ENCODE results near the gene EDC4. TPM values are rescaled to one million over a fixed set of nuclear protein-coding genes. Genes with fewer than 3 reads are reported as not detected.

Gene EDC4
- total and polyA plus RNA-seq, 8 donors, result 22.0 to 141 (median 42.0) TPM

DNA sequence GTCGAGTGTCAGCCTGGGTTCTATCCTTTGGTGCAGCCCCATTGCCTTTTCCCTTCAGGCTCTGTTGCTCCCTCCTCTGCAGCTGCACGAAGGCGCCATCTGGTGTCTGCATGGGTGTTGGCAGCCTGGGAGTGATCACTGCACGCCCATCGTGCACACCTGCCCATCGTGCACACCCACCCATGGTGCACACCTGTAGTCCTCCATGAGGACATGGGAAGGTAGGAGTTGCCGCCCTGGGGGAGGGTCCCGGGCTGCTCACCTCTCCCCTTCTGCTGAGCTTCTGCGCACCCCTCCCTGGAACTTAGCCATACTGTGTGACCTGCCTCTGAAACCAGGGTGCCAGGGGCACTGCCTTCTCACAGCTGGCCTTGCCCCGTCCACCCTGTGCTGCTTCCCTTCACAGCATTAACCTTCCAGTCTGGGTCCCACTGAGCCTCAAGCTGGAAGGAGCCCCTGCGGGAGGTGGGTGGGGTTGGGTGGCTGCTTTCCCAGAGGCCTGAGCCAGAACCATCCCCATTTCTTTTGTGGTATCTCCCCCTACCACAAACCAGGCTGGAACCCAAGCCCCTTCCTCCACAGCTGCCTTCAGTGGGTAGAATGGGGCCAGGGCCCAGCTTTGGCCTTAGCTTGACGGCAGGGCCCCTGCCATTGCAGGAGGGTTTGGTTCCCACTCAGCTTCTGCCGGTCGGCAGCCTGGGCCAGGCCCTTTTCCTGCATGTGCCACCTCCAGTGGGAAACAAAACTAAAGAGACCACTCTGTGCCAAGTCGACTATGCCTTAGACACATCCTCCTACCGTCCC is 55.9 kb downstream of the EDC4 start:
- WGBS, 5 donors, result 48 to 54% (median 50%) methylated on average over 11 to 16 of the region's 16 CpGs
- no peak overlapping the region for H3K27ac ChIP-seq
- no peak overlapping the region for H3K4me3 ChIP-seq
- H3K4me1 ChIP-seq, result peaks cover 12 to 24% (median 14%) of the 10 kb centered on the region in 4 donors
- H3K9me3 ChIP-seq, result no peaks in the 10 kb centered on the region
- peaks cover 12 to 80% (median 66%) of the 10 kb centered on the region in 4 donors for H3K36me3 ChIP-seq
- no peaks in the 10 kb centered on the region for H3K27me3 ChIP-seq
- peak; percentile 76 to 88 for DNase-seq
- TF ChIP-seq POLR2AphosphoS5 (IDR thresholded peaks at IDR 0.05), result peak in 1 of 3 donors; percentile 69
- TF ChIP-seq, protein P1, sequence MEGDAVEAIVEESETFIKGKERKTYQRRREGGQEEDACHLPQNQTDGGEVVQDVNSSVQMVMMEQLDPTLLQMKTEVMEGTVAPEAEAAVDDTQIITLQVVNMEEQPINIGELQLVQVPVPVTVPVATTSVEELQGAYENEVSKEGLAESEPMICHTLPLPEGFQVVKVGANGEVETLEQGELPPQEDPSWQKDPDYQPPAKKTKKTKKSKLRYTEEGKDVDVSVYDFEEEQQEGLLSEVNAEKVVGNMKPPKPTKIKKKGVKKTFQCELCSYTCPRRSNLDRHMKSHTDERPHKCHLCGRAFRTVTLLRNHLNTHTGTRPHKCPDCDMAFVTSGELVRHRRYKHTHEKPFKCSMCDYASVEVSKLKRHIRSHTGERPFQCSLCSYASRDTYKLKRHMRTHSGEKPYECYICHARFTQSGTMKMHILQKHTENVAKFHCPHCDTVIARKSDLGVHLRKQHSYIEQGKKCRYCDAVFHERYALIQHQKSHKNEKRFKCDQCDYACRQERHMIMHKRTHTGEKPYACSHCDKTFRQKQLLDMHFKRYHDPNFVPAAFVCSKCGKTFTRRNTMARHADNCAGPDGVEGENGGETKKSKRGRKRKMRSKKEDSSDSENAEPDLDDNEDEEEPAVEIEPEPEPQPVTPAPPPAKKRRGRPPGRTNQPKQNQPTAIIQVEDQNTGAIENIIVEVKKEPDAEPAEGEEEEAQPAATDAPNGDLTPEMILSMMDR (IDR thresholded peaks at IDR 0.05), result peak in 5 of 7 experiments; percentile 71 to 90 (median 80)
- no peak for TF ChIP-seq EP300 (IDR thresholded peaks at IDR 0.05)
- no peak for TF ChIP-seq POLR2A (IDR thresholded peaks at IDR 0.05)
- intact Hi-C loops (cut with DNase I; ENCODE audit: low total_unique reads), result loop anchor here (5.0 kb wide), 1 partner anchor 46 kb away; the partner anchor contains the start of gene NRN1L

DNA sequence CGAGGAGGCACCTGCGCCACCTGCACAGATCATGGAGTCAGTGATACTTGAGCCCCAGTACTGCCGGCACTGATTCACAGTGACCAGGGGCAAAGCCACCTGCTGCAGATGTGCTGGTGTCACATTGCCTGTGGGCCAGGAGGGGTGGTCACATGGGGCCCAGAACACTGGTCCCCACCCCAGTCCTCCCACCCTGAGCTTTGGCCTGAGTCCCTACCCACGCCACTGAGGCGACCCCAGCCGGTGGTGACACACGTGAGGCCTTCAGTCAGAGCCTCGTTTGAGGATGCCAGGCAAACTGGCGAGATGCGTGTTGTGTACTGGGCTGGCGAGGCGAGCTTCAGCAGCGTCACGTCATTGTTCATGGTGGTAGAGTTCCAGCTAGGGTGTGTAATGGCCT is 57.3 kb downstream of the EDC4 start:
- intact Hi-C loops (cut with DNase I; ENCODE audit: low total_unique reads), result loop anchor here (10.0 kb wide), 1 partner anchor 105 kb away; no protein-coding TSS in a partner anchor
- peaks cover 15 to 88% (median 68%) of the 10 kb centered on the region in 4 donors for H3K36me3 ChIP-seq
- DNase-seq, result no peak
- no peaks in the 10 kb centered on the region for H3K9me3 ChIP-seq
- H3K27ac ChIP-seq, result no peak overlapping the region
- no peaks in the 10 kb centered on the region for H3K27me3 ChIP-seq
- peaks cover 23 to 34% (median 24%) of the 10 kb centered on the region in 4 donors for H3K4me1 ChIP-seq
- no peak overlapping the region for H3K4me3 ChIP-seq
- 91 to 99% (median 94%) methylated on average over 11 to 14 of the region's 14 CpGs for WGBS, 5 donors
- TF ChIP-seq POLR2A (IDR thresholded peaks at IDR 0.05) (no peak), POLR2AphosphoS5 (IDR thresholded peaks at IDR 0.05) (no peak), EP300 (IDR thresholded peaks at IDR 0.05) (no peak)
- TF ChIP-seq, protein P1 (IDR thresholded peaks at IDR 0.05), result no peak

DNA sequence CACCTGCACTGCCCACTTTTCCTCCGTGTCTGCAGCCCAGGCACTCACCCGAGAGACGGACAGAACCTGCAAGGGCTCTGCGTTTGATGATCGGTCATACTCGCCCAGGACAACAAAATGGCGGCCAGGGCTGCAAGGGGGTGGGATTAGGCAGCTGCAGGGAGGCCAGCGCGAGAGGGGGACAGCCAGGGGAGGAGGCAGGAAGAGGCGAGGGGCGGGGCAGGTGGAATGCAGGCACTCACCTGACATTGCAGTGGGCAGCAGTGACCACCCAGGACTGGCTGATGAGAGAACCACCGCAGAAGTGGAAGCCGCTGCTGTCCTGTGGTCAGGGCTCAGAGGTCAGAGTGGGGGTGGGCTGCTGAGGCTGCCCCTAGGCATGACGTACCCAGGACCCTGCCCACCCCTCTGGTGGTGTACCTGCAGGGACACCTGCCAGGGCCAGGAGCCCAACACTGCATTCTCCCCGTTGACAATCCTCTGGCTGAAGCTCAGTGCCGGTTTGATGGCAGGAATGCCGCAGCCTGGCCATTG is 57.9 kb downstream of the EDC4 start:
- H3K4me1 ChIP-seq, result peaks cover 23 to 32% (median 25%) of the 10 kb centered on the region in 4 donors
- intact Hi-C loops (cut with DNase I; ENCODE audit: low total_unique reads), result loop anchor here (10.0 kb wide), 1 partner anchor 106 kb away; no protein-coding TSS in a partner anchor
- no peaks in the 10 kb centered on the region for H3K27me3 ChIP-seq
- TF ChIP-seq POLR2A (IDR thresholded peaks at IDR 0.05) (no peak), POLR2AphosphoS5 (IDR thresholded peaks at IDR 0.05) (no peak), EP300 (IDR thresholded peaks at IDR 0.05) (no peak)
- TF ChIP-seq, protein P1 (IDR thresholded peaks at IDR 0.05), result no peak
- no peak overlapping the region for H3K4me3 ChIP-seq
- H3K9me3 ChIP-seq, result no peaks in the 10 kb centered on the region
- 93 to 95% (median 94%) methylated on average over 15 to 17 of the region's 17 CpGs for WGBS, 5 donors
- no peak overlapping the region for H3K27ac ChIP-seq
- no peak for DNase-seq
- peaks cover 15 to 84% (median 68%) of the 10 kb centered on the region in 4 donors for H3K36me3 ChIP-seq

Small RNA genes within 50 kb of the gene (small RNA-seq; reads per million reads assigned to genes)
- gene AC040162.2 (0 reads per million in 4 donors), gene NRN1L (0 reads per million in 4 donors)

Other genes with a start within 250 kb of the EDC4 start
- 10 to 100 TPM in 1 of 5 donors, 1 to 10 TPM in 2, under 1 TPM in 2; 0.18 to 28.1 (median 1.0) TPM for gene CARMIL2, start 227.9 kb upstream of the EDC4 start, total RNA-seq
- 1 to 10 TPM in 2 of 3 donors, under 1 TPM in 1; 0.46 to 2.4 (median 2.0) TPM for gene CARMIL2, start 227.9 kb upstream of the EDC4 start, polyA plus RNA-seq
- 10 to 100 TPM in 2 of 5 donors, 1 to 10 TPM in 2, under 1 TPM in 1; 0.87 to 30.3 (median 5.3) TPM for gene ACD, start 212.8 kb upstream of the EDC4 start, total RNA-seq
- gene ACD, start 212.8 kb upstream of the EDC4 start, polyA plus RNA-seq, result 10 to 100 TPM; 12.0 to 17.1 (median 16.2) TPM
- gene PARD6A, start 212.1 kb upstream of the EDC4 start, total RNA-seq, result 10 to 100 TPM in 3 of 5 donors, 1 to 10 TPM in 2; 1.1 to 56.7 (median 14.6) TPM
- 1 to 10 TPM; 3.5 to 7.2 (median 7.0) TPM for gene PARD6A, start 212.1 kb upstream of the EDC4 start, polyA plus RNA-seq
- gene ENKD1, start 206.3 kb upstream of the EDC4 start, total RNA-seq, result 100 to 1,000 TPM in 1 of 5 donors, 10 to 100 TPM in 2, 1 to 10 TPM in 2; 5.8 to 113 (median 10.4) TPM
- gene ENKD1, start 206.3 kb upstream of the EDC4 start, polyA plus RNA-seq, result 10 to 100 TPM; 19.7 to 31.5 (median 20.5) TPM
- gene C16orf86, start 206.2 kb upstream of the EDC4 start, total RNA-seq, result 10 to 100 TPM in 1 of 5 donors, 1 to 10 TPM in 1, not detected in 3; 3.5 to 83.0 TPM
- 1 to 10 TPM; 3.2 to 3.6 (median 3.4) TPM for gene C16orf86, start 206.2 kb upstream of the EDC4 start, polyA plus RNA-seq
- gene GFOD2, start 153.7 kb upstream of the EDC4 start, total RNA-seq, result 10 to 100 TPM in 4 of 5 donors, 1 to 10 TPM in 1; 7.6 to 87.5 (median 13.3) TPM
- 10 to 100 TPM in 1 of 3 donors, 1 to 10 TPM in 2; 8.6 to 13.4 (median 10.0) TPM for gene GFOD2, start 153.7 kb upstream of the EDC4 start, polyA plus RNA-seq
- 10 to 100 TPM in 3 of 5 donors, 1 to 10 TPM in 2; 7.8 to 37.3 (median 13.0) TPM for gene RANBP10, start 66.5 kb upstream of the EDC4 start, total RNA-seq
- 1 to 10 TPM; 2.9 to 6.9 (median 4.2) TPM for gene RANBP10, start 66.5 kb upstream of the EDC4 start, polyA plus RNA-seq
- 10 to 100 TPM in 1 of 5 donors, 1 to 10 TPM in 2, under 1 TPM in 1, not detected in 1; 0.45 to 25.7 (median 1.7) TPM for gene TSNAXIP1, start 66.2 kb upstream of the EDC4 start, total RNA-seq
- gene TSNAXIP1, start 66.2 kb upstream of the EDC4 start, polyA plus RNA-seq, result 1 to 10 TPM in 1 of 3 donors, under 1 TPM in 2; 0.46 to 1.2 (median 1.00) TPM
- gene THAP11, start 30.7 kb upstream of the EDC4 start, total RNA-seq, result 100 to 1,000 TPM in 1 of 5 donors, 10 to 100 TPM in 4; 12.5 to 109 (median 53.9) TPM
- gene THAP11, start 30.7 kb upstream of the EDC4 start, polyA plus RNA-seq, result 10 to 100 TPM; 15.8 to 25.7 (median 18.7) TPM
- gene NUTF2, start 26.1 kb upstream of the EDC4 start, total RNA-seq, result 10 to 100 TPM in 4 of 5 donors, 1 to 10 TPM in 1; 9.3 to 64.7 (median 25.7) TPM
- 100 to 1,000 TPM in 2 of 3 donors, 10 to 100 TPM in 1; 92.0 to 125 (median 112) TPM for gene NUTF2, start 26.1 kb upstream of the EDC4 start, polyA plus RNA-seq
- 10 to 100 TPM; 27.4 to 80.7 (median 71.0) TPM for gene CENPT, start 25.4 kb upstream of the EDC4 start, total RNA-seq
- gene CENPT, start 25.4 kb upstream of the EDC4 start, polyA plus RNA-seq, result 10 to 100 TPM; 36.8 to 64.8 (median 48.3) TPM
- not detected for gene NRN1L, start 11.8 kb downstream of the EDC4 start, total RNA-seq
- 1 to 10 TPM in 2 of 3 donors, not detected in 1; 2.0 to 2.7 TPM for gene NRN1L, start 11.8 kb downstream of the EDC4 start, polyA plus RNA-seq
- 10 to 100 TPM; 17.5 to 93.7 (median 26.1) TPM for gene PSKH1, start 20.2 kb downstream of the EDC4 start, total RNA-seq
- 10 to 100 TPM; 10.2 to 26.5 (median 13.4) TPM for gene PSKH1, start 20.2 kb downstream of the EDC4 start, polyA plus RNA-seq
- 10 to 100 TPM in 1 of 5 donors, 1 to 10 TPM in 2, under 1 TPM in 1, not detected in 1; 0.37 to 11.0 (median 4.0) TPM for gene CTRL, start 58.8 kb downstream of the EDC4 start, total RNA-seq
- gene CTRL, start 58.8 kb downstream of the EDC4 start, polyA plus RNA-seq, result 1 to 10 TPM in 2 of 3 donors, under 1 TPM in 1; 0.62 to 2.1 (median 1.3) TPM
- gene PSMB10, start 63.8 kb downstream of the EDC4 start, total RNA-seq, result 10 to 100 TPM; 22.8 to 85.8 (median 52.5) TPM
- gene PSMB10, start 63.8 kb downstream of the EDC4 start, polyA plus RNA-seq, result 100 to 1,000 TPM; 128 to 205 (median 134) TPM
- 10 to 100 TPM; 10.1 to 20.1 (median 12.8) TPM for gene LCAT, start 71.1 kb downstream of the EDC4 start, total RNA-seq
- 10 to 100 TPM; 18.6 to 20.7 (median 19.2) TPM for gene LCAT, start 71.1 kb downstream of the EDC4 start, polyA plus RNA-seq
- 100 to 1,000 TPM in 1 of 5 donors, 10 to 100 TPM in 4; 12.7 to 136 (median 25.9) TPM for gene SLC12A4, start 95.6 kb downstream of the EDC4 start, total RNA-seq
- 10 to 100 TPM in 2 of 3 donors, 1 to 10 TPM in 1; 5.7 to 19.8 (median 16.2) TPM for gene SLC12A4, start 95.6 kb downstream of the EDC4 start, polyA plus RNA-seq
- not detected for gene DPEP3, start 107.4 kb downstream of the EDC4 start, total RNA-seq
- gene DPEP3, start 107.4 kb downstream of the EDC4 start, polyA plus RNA-seq, result not detected
- gene DPEP2, start 126.4 kb downstream of the EDC4 start, total RNA-seq, result 1 to 10 TPM in 3 of 5 donors, not detected in 2; 2.4 to 5.2 (median 3.1) TPM
- gene DPEP2, start 126.4 kb downstream of the EDC4 start, polyA plus RNA-seq, result under 1 TPM; 0.61 to 0.95 (median 0.75) TPM
- not detected for gene DPEP2NB, start 142.9 kb downstream of the EDC4 start, total RNA-seq
- not detected for gene DPEP2NB, start 142.9 kb downstream of the EDC4 start, polyA plus RNA-seq
- gene DDX28, start 150.2 kb downstream of the EDC4 start, total RNA-seq, result 1 to 10 TPM in 3 of 5 donors, not detected in 2; 4.6 to 8.9 (median 7.3) TPM
- 1 to 10 TPM; 6.3 to 9.7 (median 7.3) TPM for gene DDX28, start 150.2 kb downstream of the EDC4 start, polyA plus RNA-seq
- 10 to 100 TPM in 4 of 5 donors, under 1 TPM in 1; 0.45 to 27.5 (median 15.2) TPM for gene DUS2, start 150.2 kb downstream of the EDC4 start, total RNA-seq
- gene DUS2, start 150.2 kb downstream of the EDC4 start, polyA plus RNA-seq, result 1 to 10 TPM; 4.3 to 9.5 (median 5.0) TPM
- 100 to 1,000 TPM in 2 of 5 donors, 10 to 100 TPM in 3; 20.1 to 385 (median 23.9) TPM for gene NFATC3, start 212.3 kb downstream of the EDC4 start, total RNA-seq
- 1 to 10 TPM; 5.5 to 5.8 (median 5.6) TPM for gene NFATC3, start 212.3 kb downstream of the EDC4 start, polyA plus RNA-seq

All from stomach (tissue), 9 donors.